ENCODE measurements around the gene SPR. TPM values are rescaled to one million over a fixed set of nuclear protein-coding genes. Genes with fewer than 3 reads are reported as not detected.
A peak's percentile ranks its signal among the peaks of the same experiment; 100 is the strongest.

SPR gene
- total RNA-seq, 1 donor from 2014 or later: 26.4 TPM

GRCh38 chr2:72931280-72931910, 44.2 kb downstream of the SPR start:
- peak; percentile 13 for DNase-seq (ENCODE audit: low read depth)

- peak; percentile 82 for DNase-seq (ENCODE audit: low read depth)
Measured at GRCh38 chr2:72932045-72932740, 45.0 kb downstream of the SPR start.

GRCh38 chr2:72932805-72933204, 45.6 kb downstream of the SPR start:
- no peak for DNase-seq (ENCODE audit: low read depth)

- DNase-seq (ENCODE audit: low read depth): no peak
Measured at GRCh38 chr2:72933207-72933606, 46.0 kb downstream of the SPR start.

- peak; percentile 22 for DNase-seq (ENCODE audit: low read depth)
Measured at GRCh38 chr2:72933646-72934151, 46.5 kb downstream of the SPR start.

GRCh38 chr2:72934683-72935610, 47.7 kb downstream of the SPR start:
- peak; percentile 43 for DNase-seq (ENCODE audit: low read depth)

GRCh38 chr2:72935611-72935957, 48.4 kb downstream of the SPR start:
- no peak for DNase-seq (ENCODE audit: low read depth)

GRCh38 chr2:72936660-72937355, 49.6 kb downstream of the SPR start:
- no peak for DNase-seq (ENCODE audit: low read depth)

- no peak for DNase-seq (ENCODE audit: low read depth)
Measured at GRCh38 chr2:72937356-72937669, 50.1 kb downstream of the SPR start.

GRCh38 chr2:72938455-72938854, 51.2 kb downstream of the SPR start:
- no peak for DNase-seq (ENCODE audit: low read depth)

- no peak for DNase-seq (ENCODE audit: low read depth)
Measured at GRCh38 chr2:72940361-72940760, 53.2 kb downstream of the SPR start.

GRCh38 chr2:72940786-72941185, 53.6 kb downstream of the SPR start:
- DNase-seq (ENCODE audit: low read depth): peak; percentile 48

Other genes starting within 250 kb of the SPR start
- 15.4 and 17.7 TPM in 2 replicates for gene EXOC6B, start 61.4 kb upstream of the SPR start, total RNA-seq
- gene EMX1, start 30.1 kb downstream of the SPR start, total RNA-seq: not detected in 2 replicates
- 8.0 and 9.5 TPM in 2 replicates for gene SFXN5, start 184.3 kb downstream of the SPR start, total RNA-seq
- gene RAB11FIP5, start 225.5 kb downstream of the SPR start, total RNA-seq: 87.2 and 111 TPM in 2 replicates

Data from myocyte (in vitro differentiated cells).